ENCODE results near the gene ZNF618.

GRCh38 chr9:114021578-114021977 is 145.5 kb downstream of the ZNF618 start:
- TF ChIP-seq CTCF (IDR thresholded peaks at IDR 0.05) (no peak), REST (IDR thresholded peaks at IDR 0.05; ENCODE audit: insufficient read depth in 1 of 2, low read depth in 2 of 2, low read length in 1 of 2) (no peak), TCF7L2 (IDR thresholded peaks at IDR 0.05; ENCODE audit: low read depth, low read length) (no peak)

All from Panc1 (cell line).